GM12874 (cell line): ENCODE data around the gene TMEM33.
A peak's percentile ranks its signal among the peaks of the same experiment; 100 is the strongest.

Experiments used
- TF ChIP-seq, protein P1 (sequence below): IDR thresholded peaks from 2 replicates; pipeline ENCODE4 v1.5.1; 2011; ENCODE audit warnings: low read depth, mild to moderate bottlenecking, control low read depth, low read length, moderate library complexity; ENCODE audit not compliant: insufficient read depth

TMEM33 gene, protein sequence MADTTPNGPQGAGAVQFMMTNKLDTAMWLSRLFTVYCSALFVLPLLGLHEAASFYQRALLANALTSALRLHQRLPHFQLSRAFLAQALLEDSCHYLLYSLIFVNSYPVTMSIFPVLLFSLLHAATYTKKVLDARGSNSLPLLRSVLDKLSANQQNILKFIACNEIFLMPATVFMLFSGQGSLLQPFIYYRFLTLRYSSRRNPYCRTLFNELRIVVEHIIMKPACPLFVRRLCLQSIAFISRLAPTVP

GRCh38 chr4:41934901-41935651 is at the start of gene TMEM33:
TSS of gene TMEM33 (plus strand) at chr4:41935429. CDS start at chr4:41935485, 56 bp downstream.
- TF ChIP-seq, protein P1, sequence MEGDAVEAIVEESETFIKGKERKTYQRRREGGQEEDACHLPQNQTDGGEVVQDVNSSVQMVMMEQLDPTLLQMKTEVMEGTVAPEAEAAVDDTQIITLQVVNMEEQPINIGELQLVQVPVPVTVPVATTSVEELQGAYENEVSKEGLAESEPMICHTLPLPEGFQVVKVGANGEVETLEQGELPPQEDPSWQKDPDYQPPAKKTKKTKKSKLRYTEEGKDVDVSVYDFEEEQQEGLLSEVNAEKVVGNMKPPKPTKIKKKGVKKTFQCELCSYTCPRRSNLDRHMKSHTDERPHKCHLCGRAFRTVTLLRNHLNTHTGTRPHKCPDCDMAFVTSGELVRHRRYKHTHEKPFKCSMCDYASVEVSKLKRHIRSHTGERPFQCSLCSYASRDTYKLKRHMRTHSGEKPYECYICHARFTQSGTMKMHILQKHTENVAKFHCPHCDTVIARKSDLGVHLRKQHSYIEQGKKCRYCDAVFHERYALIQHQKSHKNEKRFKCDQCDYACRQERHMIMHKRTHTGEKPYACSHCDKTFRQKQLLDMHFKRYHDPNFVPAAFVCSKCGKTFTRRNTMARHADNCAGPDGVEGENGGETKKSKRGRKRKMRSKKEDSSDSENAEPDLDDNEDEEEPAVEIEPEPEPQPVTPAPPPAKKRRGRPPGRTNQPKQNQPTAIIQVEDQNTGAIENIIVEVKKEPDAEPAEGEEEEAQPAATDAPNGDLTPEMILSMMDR, result no peak

DNA sequence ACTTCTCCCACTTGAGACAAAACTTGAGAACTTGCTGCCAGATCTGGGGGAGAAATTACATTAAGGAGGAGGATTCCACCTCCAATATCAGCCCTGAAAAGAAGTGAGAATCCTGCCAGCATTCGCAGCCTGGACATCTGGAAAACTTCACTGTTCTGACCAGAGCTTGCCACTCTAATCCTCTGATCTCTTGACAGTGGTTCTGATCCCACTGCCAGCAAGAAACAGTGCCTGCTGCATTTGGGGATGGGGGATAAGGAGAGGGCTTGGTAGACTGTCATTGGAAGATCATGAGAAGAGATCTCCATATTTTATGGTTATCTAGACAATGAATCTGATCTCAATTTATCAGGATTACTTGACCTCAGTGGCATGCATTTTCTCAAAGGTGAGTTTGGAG is 49.8 kb upstream of the TMEM33 start:
- TF ChIP-seq, protein P1, result no peak

- TF ChIP-seq, protein P1, result no peak
Observed at GRCh38 chr4:41887277-41887676, 48.0 kb upstream of the TMEM33 start.

- TF ChIP-seq, protein P1, result peak; percentile 66
Observed at GRCh38 chr4:41887821-41888686, 47.2 kb upstream of the TMEM33 start.

DNA sequence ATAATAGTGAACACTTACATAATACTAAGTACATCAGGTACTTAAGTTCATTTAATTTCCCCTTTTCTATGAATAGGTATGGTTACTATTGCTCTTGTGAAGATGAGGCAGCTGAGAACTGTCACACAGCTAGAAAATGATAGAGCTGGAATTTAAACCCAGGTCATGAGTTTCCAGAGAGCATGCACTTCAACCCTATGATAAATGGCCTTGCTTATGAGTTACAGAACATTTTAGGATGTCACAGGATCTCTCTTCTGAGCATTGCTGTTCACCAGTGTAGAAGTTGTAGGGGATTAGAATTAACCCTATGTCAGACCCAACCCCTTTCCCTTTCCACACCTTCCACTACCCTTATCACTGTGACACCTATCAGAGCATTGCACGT is 46.5 kb upstream of the TMEM33 start:
- TF ChIP-seq, protein P1, result no peak

- TF ChIP-seq, protein P1, result no peak
Observed at GRCh38 chr4:41889317-41889716, 45.9 kb upstream of the TMEM33 start.

GRCh38 chr4:41890085-41890484 is 45.1 kb upstream of the TMEM33 start:
- TF ChIP-seq, protein P1, result no peak
